Hepatocyte (in vitro differentiated cells): Measurements from ENCODE around the gene CTNNA3.

Source experiments
- EZH2 ChIP-seq: fragments of 200-600 bp; sonication (generic); IDR thresholded peaks from 2 replicates; pipeline ENCODE4 v1.6.1; 2016; ENCODE audit warnings: antibody characterized with exemption, mild to moderate bottlenecking, borderline replicate concordance
- TF ChIP-seq, protein P1 (sequence below): fragments of 200-600 bp; sonication (generic); IDR thresholded peaks from 2 replicates; pipeline ENCODE4 v1.5.1; 2016; ENCODE audit warnings: antibody characterized with exemption, mild to moderate bottlenecking; ENCODE audit not compliant: poor library complexity

DNA sequence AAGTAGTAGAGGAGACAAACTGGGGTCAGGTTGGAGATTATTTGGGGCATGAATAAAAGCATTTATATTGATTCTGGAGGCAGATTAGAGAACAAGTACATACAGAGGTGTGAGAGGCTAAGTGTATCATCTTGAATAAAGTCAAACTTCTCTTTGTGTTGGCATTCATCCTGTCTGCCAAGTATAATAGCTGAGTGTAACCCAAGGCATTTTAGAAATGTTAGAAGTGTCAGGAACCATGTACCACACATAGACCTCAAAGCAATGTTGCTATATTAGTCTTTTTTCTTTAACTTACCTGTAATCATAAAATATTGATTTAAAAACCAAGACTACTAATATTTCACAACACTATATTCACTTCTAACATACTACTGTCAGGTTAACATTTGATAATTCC is 826.4 kb downstream of the CTNNA3 start:
- no peak for TF ChIP-seq EZH2
- TF ChIP-seq, protein P1, sequence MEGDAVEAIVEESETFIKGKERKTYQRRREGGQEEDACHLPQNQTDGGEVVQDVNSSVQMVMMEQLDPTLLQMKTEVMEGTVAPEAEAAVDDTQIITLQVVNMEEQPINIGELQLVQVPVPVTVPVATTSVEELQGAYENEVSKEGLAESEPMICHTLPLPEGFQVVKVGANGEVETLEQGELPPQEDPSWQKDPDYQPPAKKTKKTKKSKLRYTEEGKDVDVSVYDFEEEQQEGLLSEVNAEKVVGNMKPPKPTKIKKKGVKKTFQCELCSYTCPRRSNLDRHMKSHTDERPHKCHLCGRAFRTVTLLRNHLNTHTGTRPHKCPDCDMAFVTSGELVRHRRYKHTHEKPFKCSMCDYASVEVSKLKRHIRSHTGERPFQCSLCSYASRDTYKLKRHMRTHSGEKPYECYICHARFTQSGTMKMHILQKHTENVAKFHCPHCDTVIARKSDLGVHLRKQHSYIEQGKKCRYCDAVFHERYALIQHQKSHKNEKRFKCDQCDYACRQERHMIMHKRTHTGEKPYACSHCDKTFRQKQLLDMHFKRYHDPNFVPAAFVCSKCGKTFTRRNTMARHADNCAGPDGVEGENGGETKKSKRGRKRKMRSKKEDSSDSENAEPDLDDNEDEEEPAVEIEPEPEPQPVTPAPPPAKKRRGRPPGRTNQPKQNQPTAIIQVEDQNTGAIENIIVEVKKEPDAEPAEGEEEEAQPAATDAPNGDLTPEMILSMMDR: no peak
